Mucosa of stomach (tissue), 1 donor: ENCODE measurements around the gene YJU2.
"Not testable (repeated sequence)": the region's sequence is repeated elsewhere in the genome, so short reads cannot be mapped to it uniquely, and the experiment has no call there.

ENCODE experiments used
- H3K27me3 ChIP-seq: one replicate; pipeline ENCODE4 v1.7.0; 2013; ENCODE audit warnings: mild to moderate bottlenecking, low read length; ENCODE audit not compliant: control insufficient read depth, insufficient read depth
- H3K36me3 ChIP-seq: one replicate; pipeline ENCODE4 v1.7.0; 2013; ENCODE audit warnings: low read length; ENCODE audit not compliant: control insufficient read depth, insufficient read depth
- H3K4me1 ChIP-seq: one replicate; pipeline ENCODE4 v1.7.0; 2013; ENCODE audit warnings: mild to moderate bottlenecking, low read length; ENCODE audit not compliant: control insufficient read depth, insufficient read depth
- H3K4me3 ChIP-seq: one replicate; pipeline ENCODE4 v1.7.0; 2013; ENCODE audit warnings: low read length
- H3K9ac ChIP-seq: one replicate; pipeline ENCODE4 v1.7.0; 2013; ENCODE audit warnings: mild to moderate bottlenecking, low read length, moderate library complexity
- H3K9me3 ChIP-seq: one replicate; pipeline ENCODE4 v1.7.0; 2013; ENCODE audit warnings: mild to moderate bottlenecking, low read length, moderate library complexity; ENCODE audit not compliant: control insufficient read depth
- donor health status: Pancreatic carcinoma.

Gene YJU2

GRCh38 chr19:4213116-4213515, 33.8 kb upstream of the YJU2 start:
- H3K36me3 ChIP-seq = no peaks in the 10 kb centered on the region
- no peak overlapping the region for H3K9ac ChIP-seq
- H3K27me3 ChIP-seq = no peaks in the 10 kb centered on the region
- H3K9me3 ChIP-seq = no peaks in the 10 kb centered on the region
- H3K4me1 ChIP-seq = no peaks in the 10 kb centered on the region
- H3K4me3 ChIP-seq = no peak overlapping the region

GRCh38 chr19:4215807-4216206, 31.1 kb upstream of the YJU2 start:
- Histone ChIP-seq H3K36me3 (no peaks in the 10 kb centered on the region), H3K4me3 (no peak overlapping the region), H3K9me3 (no peaks in the 10 kb centered on the region), H3K27me3 (no peaks in the 10 kb centered on the region), H3K9ac (no peak overlapping the region), H3K4me1 (no peaks in the 10 kb centered on the region)

GRCh38 chr19:4216846-4217245, 30.0 kb upstream of the YJU2 start:
- H3K9ac ChIP-seq = no peak overlapping the region
- no peak overlapping the region for H3K4me3 ChIP-seq
- H3K9me3 ChIP-seq = no peaks in the 10 kb centered on the region
- H3K27me3 ChIP-seq = no peaks in the 10 kb centered on the region
- no peaks in the 10 kb centered on the region for H3K36me3 ChIP-seq
- no peaks in the 10 kb centered on the region for H3K4me1 ChIP-seq

GRCh38 chr19:4217429-4218264, 29.2 kb upstream of the YJU2 start:
- no peaks in the 10 kb centered on the region for H3K4me1 ChIP-seq
- no peak overlapping the region for H3K9ac ChIP-seq
- H3K36me3 ChIP-seq = no peaks in the 10 kb centered on the region
- H3K27me3 ChIP-seq = no peaks in the 10 kb centered on the region
- no peaks in the 10 kb centered on the region for H3K9me3 ChIP-seq
- no peak overlapping the region for H3K4me3 ChIP-seq

- H3K36me3 ChIP-seq, H3K4me1 ChIP-seq, H3K9ac ChIP-seq, H3K4me3 ChIP-seq, H3K27me3 ChIP-seq, H3K9me3 ChIP-seq: not testable (repeated sequence)
These were observed 28.4 kb upstream of the YJU2 start for GRCh38 chr19:4218523-4218922.

- no peak overlapping the region for H3K4me3 ChIP-seq
- H3K9me3 ChIP-seq = no peaks in the 10 kb centered on the region
- no peaks in the 10 kb centered on the region for H3K36me3 ChIP-seq
- H3K27me3 ChIP-seq = no peaks in the 10 kb centered on the region
- no peaks in the 10 kb centered on the region for H3K4me1 ChIP-seq
- no peak overlapping the region for H3K9ac ChIP-seq
These were observed 26.7 kb upstream of the YJU2 start for GRCh38 chr19:4220188-4220587.

GRCh38 chr19:4224470-4224869, 22.4 kb upstream of the YJU2 start:
- Histone ChIP-seq H3K9me3 (no peaks in the 10 kb centered on the region), H3K36me3 (no peaks in the 10 kb centered on the region), H3K27me3 (peaks cover 18% of the 10 kb centered on the region), H3K4me3 (no peak overlapping the region), H3K9ac (no peak overlapping the region), H3K4me1 (no peaks in the 10 kb centered on the region)

- no peak overlapping the region for H3K9ac ChIP-seq
- H3K9me3 ChIP-seq = no peaks in the 10 kb centered on the region
- no peaks in the 10 kb centered on the region for H3K4me1 ChIP-seq
- no peak overlapping the region for H3K4me3 ChIP-seq
- H3K36me3 ChIP-seq = no peaks in the 10 kb centered on the region
- peaks cover 20% of the 10 kb centered on the region for H3K27me3 ChIP-seq
These were observed 21.0 kb upstream of the YJU2 start for GRCh38 chr19:4225885-4226284.

GRCh38 chr19:4227771-4228170, 19.1 kb upstream of the YJU2 start:
- Histone ChIP-seq H3K4me3 (no peak overlapping the region), H3K9me3 (no peaks in the 10 kb centered on the region), H3K36me3 (no peaks in the 10 kb centered on the region), H3K4me1 (no peaks in the 10 kb centered on the region), H3K27me3 (peaks cover 22% of the 10 kb centered on the region), H3K9ac (no peak overlapping the region)

- Histone ChIP-seq H3K9me3 (no peaks in the 10 kb centered on the region), H3K4me3 (no peak overlapping the region), H3K9ac (no peak overlapping the region), H3K27me3 (peaks cover 26% of the 10 kb centered on the region), H3K4me1 (no peaks in the 10 kb centered on the region), H3K36me3 (no peaks in the 10 kb centered on the region)
These were observed 18.1 kb upstream of the YJU2 start for GRCh38 chr19:4228765-4229178.

- Histone ChIP-seq H3K9ac (no peak within 1 kb of the TSS), H3K4me3 (no peak within 1 kb of the TSS), H3K27me3 (peaks cover 26% of the 10 kb centered on the region), H3K4me1 (no peaks in the 10 kb centered on the region), H3K9me3 (no peaks in the 10 kb centered on the region), H3K36me3 (no peaks in the 10 kb centered on the region)
These were observed 17.5 kb upstream of the YJU2 start, which contains the start of gene EBI3 for GRCh38 chr19:4229179-4229931. Gene EBI3 (plus strand): TSS chr19:4229523. CDS start chr19:4229551, 28 bp downstream.

- not testable (repeated sequence) for H3K4me3 ChIP-seq, H3K9ac ChIP-seq, H3K36me3 ChIP-seq, H3K9me3 ChIP-seq, H3K4me1 ChIP-seq
- H3K27me3 ChIP-seq = peaks cover 26% of the 10 kb centered on the region
These were observed 16.6 kb upstream of the YJU2 start for GRCh38 chr19:4230237-4230636.
